GM23338 (cell line): ENCODE measurements around the gene EXOC3L4. TPM values are rescaled to one million over a fixed set of nuclear protein-coding genes. Genes with fewer than 3 reads are reported as not detected.

Source experiments
- ATAC-seq: fragments of 200-7000 bp; cut with Tn5 transposase; 3 replicates; pipeline ENCODE4 v1.9.1; 2020
- DNase-seq: peaks from one replicate; pipeline ENCODE4 v3.0.0-alpha.2; 2015; ENCODE audit warnings: low spot score
- H2AFZ ChIP-seq: fragments of 200-600 bp; sonication (generic); 2 replicates; pipeline ENCODE4 v1.8.0; 2016; ENCODE audit warnings: antibody characterized with exemption, mild to moderate bottlenecking, moderate library complexity
- H3F3A ChIP-seq: fragments of 200-600 bp; sonication (generic); replicated peaks from 2 replicates; pipeline ENCODE4 v1.8.0; 2017; ENCODE audit warnings: antibody characterized with exemption, mixed run types, low read depth
- H3K27ac ChIP-seq: fragments of 200-600 bp; sonication (generic); 2 replicates; pipeline ENCODE4 v1.6.1; 2016; ENCODE audit warnings: low read depth
- H3K27me3 ChIP-seq: fragments of 200-600 bp; sonication (generic); 2 replicates; pipeline ENCODE4 v1.8.0; 2016; ENCODE audit warnings: mild to moderate bottlenecking, mixed run types, moderate library complexity; ENCODE audit not compliant: insufficient read depth
- H3K36me3 ChIP-seq: fragments of 200-600 bp; sonication (generic); 2 replicates; pipeline ENCODE4 v1.8.0; 2016; ENCODE audit warnings: mild to moderate bottlenecking; ENCODE audit not compliant: insufficient read depth
- H3K4me1 ChIP-seq: fragments of 200-600 bp; sonication (generic); 2 replicates; pipeline ENCODE4 v1.8.0; 2016; ENCODE audit warnings: mild to moderate bottlenecking, moderate library complexity; ENCODE audit not compliant: insufficient read depth
- H3K4me2 ChIP-seq: fragments of 200-600 bp; sonication (generic); 2 replicates; pipeline ENCODE4 v1.7.1; 2017; ENCODE audit warnings: mixed run types
- H3K4me3 ChIP-seq: fragments of 200-600 bp; sonication (generic); 2 replicates; pipeline ENCODE4 v1.6.1; 2016; ENCODE audit warnings: mixed run types
- H3K79me2 ChIP-seq: fragments of 200-600 bp; sonication (generic); replicated peaks from 2 replicates; pipeline ENCODE4 v1.8.0; 2017; ENCODE audit warnings: mild to moderate bottlenecking; ENCODE audit not compliant: insufficient read depth
- H3K9me2 ChIP-seq: fragments of 200-600 bp; sonication (generic); 2 replicates; pipeline ENCODE4 v1.8.0; 2017; ENCODE audit not compliant: insufficient read depth
- H4K20me1 ChIP-seq: fragments of 200-600 bp; sonication (generic); replicated peaks from 2 replicates; pipeline ENCODE4 v1.8.0; 2017; ENCODE audit warnings: mild to moderate bottlenecking; ENCODE audit not compliant: insufficient read depth
- H3K27ac Mint-ChIP-seq: 2 replicates; pipeline ENCODE4 v1.8.0; 2020; ENCODE audit warnings: inconsistent platforms, mild to moderate bottlenecking, moderate library complexity, mixed read lengths
- H3K27me3 Mint-ChIP-seq: 3 replicates; pipeline ENCODE4 v1.8.0; 2022; ENCODE audit warnings: low read depth, mild to moderate bottlenecking, moderate library complexity, mixed read lengths, inconsistent platforms; ENCODE audit not compliant: insufficient read depth, poor library complexity
- H3K36me3 Mint-ChIP-seq: 3 replicates; pipeline ENCODE4 v1.8.0; 2021; ENCODE audit warnings: low read depth, mild to moderate bottlenecking, inconsistent platforms, moderate library complexity, mixed read lengths
- H3K4me1 Mint-ChIP-seq: 3 replicates; pipeline ENCODE4 v1.8.0; 2020; ENCODE audit warnings: mild to moderate bottlenecking, inconsistent platforms, mixed read lengths
- H3K4me3 Mint-ChIP-seq: 3 replicates; pipeline ENCODE4 v1.8.0; 2021; ENCODE audit warnings: moderate library complexity, mild to moderate bottlenecking, inconsistent platforms, mixed read lengths
- H3K9me3 Mint-ChIP-seq: 3 replicates; pipeline ENCODE4 v1.8.0; 2020; ENCODE audit warnings: moderate library complexity, mild to moderate bottlenecking, inconsistent platforms, mixed read lengths
- EZH2 ChIP-seq: fragments of 200-600 bp; sonication (generic); IDR thresholded peaks from one replicate; pipeline ENCODE4 v1.8.0; 2017; ENCODE audit warnings: antibody characterized with exemption, mild to moderate bottlenecking, low read depth; ENCODE audit not compliant: unreplicated experiment
- EZH2phosphoT487 ChIP-seq: fragments of 200-600 bp; sonication (generic); IDR thresholded peaks from one replicate; pipeline ENCODE4 v1.8.1; 2018; ENCODE audit warnings: antibody characterized with exemption; ENCODE audit not compliant: unreplicated experiment
- ZNF462 ChIP-seq: fragments of 250-450 bp; sonication (Bioruptor Pico); IDR thresholded peaks from 2 replicates; pipeline ENCODE4 v1.5.0; 2020; ENCODE audit warnings: mild to moderate bottlenecking, moderate library complexity
- polyA plus RNA-seq: library from polyadenylated mRNA; unstranded; fragments of >200 nt; fragmentation: Nextera tagmentation; extraction: Ambion mirVana; gene quantifications from 2 replicates; pipeline ENCODE4 v1.2.1, GENCODE V29; 2016
- total RNA-seq: library from RNA; depleted of rRNA; stranded (reverse); fragments of >200 nt; shearing (Covaris generic); gene quantifications from 2 replicates; pipeline ENCODE4 v1.2.3, GENCODE V29; 2014

Gene EXOC3L4
- total and polyA plus RNA-seq, 2 experiments from 2014 or later: not detected

DNA sequence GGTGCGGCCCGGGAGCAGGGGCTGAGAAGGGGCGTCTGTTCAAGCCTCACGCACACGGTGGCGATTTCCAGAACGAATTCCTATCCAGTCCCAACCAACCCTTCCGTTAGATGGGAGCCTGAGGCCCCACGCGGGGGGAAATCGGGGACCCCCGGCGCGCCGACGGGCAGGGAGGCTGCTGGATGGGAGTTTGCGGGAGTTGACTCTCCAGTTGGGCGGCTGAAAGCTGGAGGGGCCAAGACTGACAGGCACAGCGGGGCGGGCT is 9.8 kb downstream of the EXOC3L4 start:
- H3K36me3 ChIP-seq: no peaks in the 10 kb centered on the region
- H4K20me1 ChIP-seq: 0 out of 2 replicates have a peak, but pooled peaks cover 3% of the 10 kb centered on the region
- ATAC-seq: no peak
- H3K36me3 Mint-ChIP-seq: no peaks in the 10 kb centered on the region
- no peaks in the 10 kb centered on the region for H3K9me2 ChIP-seq
- H2AFZ ChIP-seq: 0 out of 2 replicates have a peak overlapping the region, but pooled peaks have one; percentile 59
- no peaks in the 10 kb centered on the region; the same call in 2 of the 3 replicates for H3K9me3 Mint-ChIP-seq
- peak; percentile 27 for TF ChIP-seq EZH2
- no peak for TF ChIP-seq ZNF462 (CRISPR knock-in tag)
- peak; percentile 8 for TF ChIP-seq EZH2phosphoT487
- H3K4me1 Mint-ChIP-seq: peaks cover 16% of the 10 kb centered on the region; the same call in 2 of the 3 replicates
- DNase-seq: no peak
- H3K4me3 ChIP-seq: peak overlapping the region; percentile 51; the same call in 1 of the 2 replicates
- H3K27ac ChIP-seq: no peak overlapping the region
- no peaks in the 10 kb centered on the region for H3K79me2 ChIP-seq
- H3K27me3 ChIP-seq: peaks cover 53% of the 10 kb centered on the region
- H3F3A ChIP-seq: 0 out of 2 replicates have a peak, but pooled peaks cover 5% of the 10 kb centered on the region
- peak overlapping the region; percentile 77 for H3K4me2 ChIP-seq
- no peak overlapping the region for H3K4me3 Mint-ChIP-seq
- H3K4me1 ChIP-seq: peaks cover 10% of the 10 kb centered on the region; the same call in 1 of the 2 replicates
- H3K27me3 Mint-ChIP-seq: peaks cover 66% of the 10 kb centered on the region
- no peak overlapping the region for H3K27ac Mint-ChIP-seq

GRCh38 chr14:103104654-103105452 is 10.3 kb downstream of the EXOC3L4 start:
- Histone ChIP-seq H2AFZ (0 out of 2 replicates have a peak overlapping the region, but pooled peaks have one; percentile 59), H3K4me1 (peaks cover 9% of the 10 kb centered on the region; the same call in 1 of the 2 replicates), H4K20me1 (0 out of 2 replicates have a peak, but pooled peaks cover 3% of the 10 kb centered on the region), H3K9me2 (no peaks in the 10 kb centered on the region), H3K27ac (no peak overlapping the region), H3K4me2 (peak overlapping the region; percentile 77), H3K79me2 (no peaks in the 10 kb centered on the region), H3K36me3 (no peaks in the 10 kb centered on the region), H3K27me3 (peaks cover 56% of the 10 kb centered on the region), H3K4me3 (peak overlapping the region; percentile 51; the same call in 1 of the 2 replicates), H3F3A (0 out of 2 replicates have a peak, but pooled peaks cover 5% of the 10 kb centered on the region)
- DNase-seq (peak; percentile 80), ATAC-seq (peak; percentile 70)
- H3K36me3 Mint-ChIP-seq: no peaks in the 10 kb centered on the region
- H3K27ac Mint-ChIP-seq: no peak overlapping the region
- H3K27me3 Mint-ChIP-seq: peaks cover 68% of the 10 kb centered on the region
- H3K4me3 Mint-ChIP-seq: peak overlapping the region; percentile 4; the same call in 1 of the 3 replicates
- peaks cover 16% of the 10 kb centered on the region; the same call in 2 of the 3 replicates for H3K4me1 Mint-ChIP-seq
- H3K9me3 Mint-ChIP-seq: no peaks in the 10 kb centered on the region; the same call in 2 of the 3 replicates
- no peak for TF ChIP-seq ZNF462 (CRISPR knock-in tag)
- peak; percentile 67 for TF ChIP-seq EZH2
